Measurements from ENCODE around the gene FAM149A.

DNA sequence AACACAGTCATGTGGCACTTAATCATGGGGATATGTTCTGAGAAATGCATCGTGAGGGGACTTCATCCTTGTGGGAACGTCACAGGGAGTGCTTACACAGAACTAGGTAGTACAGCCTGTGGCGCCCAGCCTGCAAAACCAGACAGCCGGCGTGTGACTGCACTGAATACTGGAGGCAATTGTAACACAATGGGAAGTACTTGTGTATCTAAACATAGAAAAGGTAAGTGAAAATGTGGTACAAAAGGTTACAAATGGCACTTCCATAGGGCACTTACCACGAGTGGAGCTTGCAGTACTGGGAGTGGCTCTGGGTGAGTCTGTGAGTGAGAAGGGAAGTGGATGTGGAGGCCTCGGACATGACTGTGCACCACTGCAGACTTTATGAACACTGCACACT lies 30.3 kb upstream of the FAM149A start:
- no peak for TF ChIP-seq CTCF (IDR thresholded peaks at IDR 0.05)
- TF ChIP-seq POLR2A (IDR thresholded peaks at IDR 0.05) = no peak

Measured in testis (tissue), 2 donors.